SK-N-MC (cell line): ENCODE data around the gene BTN3A1.

ENCODE experiments used
- DNase-seq: peaks from one replicate; pipeline ENCODE4 v3.0.0-alpha.2; 2011; ENCODE audit warnings: low read depth, low spot score
- H3K27ac ChIP-seq: fragments of 200-600 bp; sonication (generic); 2 replicates; pipeline ENCODE4 v1.5.1; 2016; ENCODE audit warnings: mixed run types
- H3K36me3 ChIP-seq: fragments of 200-600 bp; sonication (generic); 2 replicates; pipeline ENCODE4 v1.6.1; 2017; ENCODE audit warnings: antibody characterized with exemption, low read length, mixed read lengths; ENCODE audit not compliant: insufficient read depth
- H3K4me3 ChIP-seq: fragments of 200-600 bp; sonication (generic); 2 replicates; pipeline ENCODE4 v1.5.1; 2016
- H3K9ac ChIP-seq: fragments of 200-600 bp; sonication (generic); 2 replicates; pipeline ENCODE4 v1.8.0; 2017; ENCODE audit warnings: mixed run types, mixed read lengths; ENCODE audit not compliant: insufficient read length
- H3K9me3 ChIP-seq: fragments of 200-600 bp; sonication (generic); 2 replicates; pipeline ENCODE4 v1.6.1; 2017; ENCODE audit warnings: low read depth, mild to moderate bottlenecking, antibody characterized with exemption, low read length, moderate library complexity, mixed read lengths
- EZH2 ChIP-seq: fragments of 200-600 bp; sonication (generic); IDR thresholded peaks from one replicate; pipeline ENCODE4 v1.6.1; 2017; ENCODE audit warnings: antibody characterized with exemption
- FOXP2 ChIP-seq: optimal IDR thresholded peaks from 2 replicates; pipeline ENCODE3; 2011; ENCODE audit warnings: mild to moderate bottlenecking, moderate library complexity; ENCODE audit not compliant: insufficient read depth; ENCODE audit errors: extremely low read length, control extremely low read depth
- POLR2AphosphoS5 ChIP-seq: IDR thresholded peaks from 2 replicates; pipeline ENCODE4 v1.6.1; 2012; ENCODE audit warnings: mild to moderate bottlenecking, low read depth, low read length, borderline replicate concordance

The BTN3A1 gene

DNA sequence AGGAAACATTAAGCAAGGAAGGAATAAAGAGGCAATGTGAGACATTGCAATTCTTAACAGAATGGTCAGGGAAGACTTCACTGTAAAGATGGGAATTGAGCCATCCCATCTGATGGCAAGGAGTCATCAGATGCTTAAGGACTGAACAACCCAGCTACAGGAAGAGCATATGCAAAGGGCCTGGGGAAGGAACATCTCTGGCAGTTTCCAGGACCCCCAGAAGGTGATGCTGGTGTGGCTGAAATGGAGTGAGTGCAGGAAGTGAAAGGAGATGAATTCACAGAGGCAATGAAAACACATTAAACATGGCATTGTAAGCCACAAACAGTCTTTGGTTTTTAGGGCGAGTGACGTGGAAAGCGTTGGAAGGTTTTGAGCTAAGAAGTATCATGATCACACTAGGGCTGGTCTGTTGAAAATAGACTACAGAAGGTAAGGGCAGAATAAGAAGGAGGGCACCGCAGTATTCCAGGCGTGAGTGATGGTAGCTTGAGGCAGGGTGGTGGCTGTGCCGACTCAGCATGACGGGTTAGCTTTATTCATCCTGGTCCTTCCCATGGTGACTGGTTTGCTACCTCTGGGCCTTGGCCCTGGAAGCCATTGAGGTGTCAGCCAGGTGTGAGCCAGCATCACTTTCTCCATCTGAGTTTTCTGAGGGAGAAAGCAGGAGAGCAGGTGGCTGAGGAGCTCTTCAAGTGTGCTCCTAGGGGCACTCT is 62.5 kb downstream of the BTN3A1 start:
- Histone ChIP-seq H3K9me3 (no peaks in the 10 kb centered on the region), H3K4me3 (no peak overlapping the region), H3K36me3 (peaks cover 89% of the 10 kb centered on the region), H3K9ac (no peak overlapping the region), H3K27ac (no peak overlapping the region)
- TF ChIP-seq POLR2AphosphoS5, result no peak
- TF ChIP-seq EZH2, result no peak
- no peak for TF ChIP-seq FOXP2
- DNase-seq, result no peak
